HCT116 (cell line): Measurements from ENCODE around the gene FRY.

Experiments used
- EZH2 ChIP-seq: fragments of 200-600 bp; sonication (generic); IDR thresholded peaks from 2 replicates; pipeline ENCODE4 v1.6.1; 2017; ENCODE audit warnings: antibody characterized with exemption, mixed run types
- EZH2phosphoT487 ChIP-seq: fragments of 200-600 bp; IDR thresholded peaks from 2 replicates; pipeline ENCODE4 v1.6.1; 2018; ENCODE audit warnings: antibody characterized with exemption, borderline replicate concordance
- POLR2A ChIP-seq: IDR thresholded peaks from 2 replicates; pipeline ENCODE4 v1.7.0; 2011; ENCODE audit warnings: borderline replicate concordance; ENCODE audit not compliant: insufficient read depth, insufficient read length; ENCODE audit errors: extremely low read depth
- POLR2AphosphoS5 ChIP-seq: IDR thresholded peaks from 2 replicates; pipeline ENCODE4 v1.6.1; 2011; ENCODE audit warnings: mild to moderate bottlenecking, low read depth, low read length, moderate library complexity
- RAD21 ChIP-seq: IDR thresholded peaks from 2 replicates; pipeline ENCODE4 v1.6.1; 2012; ENCODE audit warnings: low read depth, mild to moderate bottlenecking
- SIN3A ChIP-seq: IDR thresholded peaks from 2 replicates; pipeline ENCODE4 v1.6.1; 2012; ENCODE audit warnings: low read depth
- SP1 ChIP-seq: IDR thresholded peaks from 2 replicates; pipeline ENCODE4 v1.6.1; 2012; ENCODE audit warnings: low read depth
- YY1 ChIP-seq: IDR thresholded peaks from 2 replicates; pipeline ENCODE4 v1.6.1; 2011; ENCODE audit warnings: low read length, low read depth, moderate library complexity, mild to moderate bottlenecking; ENCODE audit not compliant: insufficient replicate concordance; ENCODE audit errors: extremely low read depth
- ZBTB33 ChIP-seq: IDR thresholded peaks from 2 replicates; pipeline ENCODE4 v1.6.1; 2011; ENCODE audit warnings: mild to moderate bottlenecking, low read length, moderate library complexity; ENCODE audit not compliant: insufficient replicate concordance; ENCODE audit errors: extremely low read depth
- ZNF274 ChIP-seq: fragments of 200-500 bp; sonication (Bioruptor generic); IDR thresholded peaks from 2 replicates; pipeline ENCODE4 v1.6.1; 2014; ENCODE audit warnings: mild to moderate bottlenecking, low read depth, low read length, inconsistent platforms
- TF ChIP-seq, protein P1 (sequence below), 3 experiments: fragments of 200-600 bp in 1 of 3; sonication (generic) in 1 of 3; IDR thresholded peaks in 2 of 3; conservative IDR thresholded peaks in 1 of 3; 2 replicates each; pipeline ENCODE4 v1.5.1; 2012 to 2017; ENCODE audit warnings: low read depth in 2 of 3, low read length in 2 of 3, antibody characterized with exemption in 1 of 3, borderline replicate concordance in 1 of 3, control low read depth in 1 of 3, mild to moderate bottlenecking in 1 of 3, mixed read lengths in 1 of 3, mixed run types in 1 of 3, moderate library complexity in 1 of 3; ENCODE audit not compliant: insufficient read depth in 1 of 3
- TF ChIP-seq, protein P2 (sequence below): IDR thresholded peaks from 2 replicates; pipeline ENCODE4 v1.6.1; 2012

DNA sequence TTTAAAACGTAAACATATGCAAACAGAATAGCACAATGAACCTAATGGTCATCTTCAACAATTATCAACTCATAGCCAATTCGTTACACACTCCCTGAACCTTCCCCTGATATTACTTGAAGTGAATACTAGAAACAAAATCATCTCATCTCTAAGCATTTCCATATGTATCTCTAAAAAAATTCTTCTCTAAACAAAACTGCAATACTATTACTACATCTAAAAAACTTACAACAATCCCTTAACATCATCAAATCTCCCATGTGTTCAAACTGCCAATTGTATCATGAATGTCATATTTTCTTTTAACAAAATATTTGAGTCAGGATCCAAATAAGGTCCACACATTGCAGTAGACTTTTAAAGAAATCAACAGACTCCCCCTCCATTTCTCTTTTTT, 61.4 kb downstream of the FRY start:
- TF ChIP-seq, protein P1, sequence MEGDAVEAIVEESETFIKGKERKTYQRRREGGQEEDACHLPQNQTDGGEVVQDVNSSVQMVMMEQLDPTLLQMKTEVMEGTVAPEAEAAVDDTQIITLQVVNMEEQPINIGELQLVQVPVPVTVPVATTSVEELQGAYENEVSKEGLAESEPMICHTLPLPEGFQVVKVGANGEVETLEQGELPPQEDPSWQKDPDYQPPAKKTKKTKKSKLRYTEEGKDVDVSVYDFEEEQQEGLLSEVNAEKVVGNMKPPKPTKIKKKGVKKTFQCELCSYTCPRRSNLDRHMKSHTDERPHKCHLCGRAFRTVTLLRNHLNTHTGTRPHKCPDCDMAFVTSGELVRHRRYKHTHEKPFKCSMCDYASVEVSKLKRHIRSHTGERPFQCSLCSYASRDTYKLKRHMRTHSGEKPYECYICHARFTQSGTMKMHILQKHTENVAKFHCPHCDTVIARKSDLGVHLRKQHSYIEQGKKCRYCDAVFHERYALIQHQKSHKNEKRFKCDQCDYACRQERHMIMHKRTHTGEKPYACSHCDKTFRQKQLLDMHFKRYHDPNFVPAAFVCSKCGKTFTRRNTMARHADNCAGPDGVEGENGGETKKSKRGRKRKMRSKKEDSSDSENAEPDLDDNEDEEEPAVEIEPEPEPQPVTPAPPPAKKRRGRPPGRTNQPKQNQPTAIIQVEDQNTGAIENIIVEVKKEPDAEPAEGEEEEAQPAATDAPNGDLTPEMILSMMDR (IDR thresholded peaks at IDR 0.05 in 2 of 3, conservative IDR thresholded peaks at IDR 0.05 in 1 of 3; ENCODE audit: borderline replicate concordance in 1 of 3, insufficient read depth in 1 of 3, low read depth in 2 of 3, low read length in 2 of 3): no peak
- no peak for TF ChIP-seq EZH2phosphoT487
- TF ChIP-seq POLR2AphosphoS5: no peak
- TF ChIP-seq RAD21: no peak
- no peak for TF ChIP-seq EZH2
- no peak for TF ChIP-seq YY1
- no peak for TF ChIP-seq ZNF274
- no peak for TF ChIP-seq SIN3A
- TF ChIP-seq, protein P2, sequence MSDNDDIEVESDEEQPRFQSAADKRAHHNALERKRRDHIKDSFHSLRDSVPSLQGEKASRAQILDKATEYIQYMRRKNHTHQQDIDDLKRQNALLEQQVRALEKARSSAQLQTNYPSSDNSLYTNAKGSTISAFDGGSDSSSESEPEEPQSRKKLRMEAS: no peak
- TF ChIP-seq POLR2A: no peak
- TF ChIP-seq SP1: no peak
- no peak for TF ChIP-seq ZBTB33
